B cell (primary cell): ENCODE data around the gene LRRC10B. TPM values are rescaled to one million over a fixed set of nuclear protein-coding genes. Genes with fewer than 3 reads are reported as not detected.
A peak's percentile ranks its signal among the peaks of the same experiment; 100 is the strongest.

Experiments
- ATAC-seq: fragments of 200-7000 bp; cut with Tn5 transposase; one replicate; pipeline ENCODE4 v1.10.0; 2021; ENCODE audit warnings: low read depth, mild to moderate bottlenecking, moderate number of reproducible peaks, moderate library complexity
- CTCF ChIA-PET: fragments of 350-600 bp; sonication (Branson Sonifier 250); formaldehyde crosslinking; loops from one replicate; lab custom pipeline; 2021; ENCODE audit warnings: antibody characterized with exemption, inconsistent platforms; lab: Charles Lee
- POLR2A ChIA-PET: fragments of 350-600 bp; sonication (Branson Sonifier 250); formaldehyde crosslinking; loops from one replicate; lab custom pipeline; 2021; ENCODE audit warnings: antibody characterized with exemption; lab: Charles Lee
- DNase-seq: peaks from one replicate; pipeline ENCODE4 v3.0.0; 2013
- H2AFZ ChIP-seq: 2 replicates; pipeline ENCODE4 v1.6.1; 2012; ENCODE audit warnings: mild to moderate bottlenecking, low read depth, low read length; ENCODE audit not compliant: insufficient read depth, poor library complexity, severe bottlenecking
- H3K27ac ChIP-seq, 2 donors: 1 replicate in 1 of 2; 2 replicates in 1 of 2; pipeline ENCODE4 v1.5.1; 2012 to 2013; ENCODE audit warnings: low read length in 2 of 2, mild to moderate bottlenecking in 2 of 2, moderate library complexity in 1 of 2
- H3K27me3 ChIP-seq, 4 experiments: fragments of 200-600 bp in 1 of 4; sonication (generic) in 1 of 4; replicated peaks in 1 of 4; 1 replicate in 2 of 4; 2 replicates in 2 of 4; pipeline versions ENCODE4 v1.6.1 to v1.7.0; 2013 to 2016; ENCODE audit warnings: low read length in 3 of 4, mild to moderate bottlenecking in 2 of 4, mixed read lengths in 1 of 4, moderate library complexity in 1 of 4; ENCODE audit not compliant: insufficient read depth in 4 of 4, control insufficient read depth in 3 of 4; ENCODE audit errors: control extremely low read depth in 1 of 4
- H3K36me3 ChIP-seq, 2 experiments: replicated peaks in 1 of 2; 1 replicate in 1 of 2; 2 replicates in 1 of 2; pipeline versions ENCODE4 v1.6.1 to v1.7.1; 2013; ENCODE audit warnings: low read length in 1 of 2; ENCODE audit not compliant: insufficient read depth in 2 of 2, control insufficient read depth in 1 of 2; ENCODE audit errors: control extremely low read depth in 1 of 2, extremely low read depth in 1 of 2
- H3K4me1 ChIP-seq, 2 donors: fragments of 200-600 bp in 1 of 2; sonication (generic) in 1 of 2; 1 replicate in 1 of 2; 2 replicates in 1 of 2; pipeline versions ENCODE4 v1.5.1 to v1.6.1; 2013 to 2017; ENCODE audit warnings: low read length in 2 of 2; ENCODE audit not compliant: control insufficient read depth in 2 of 2, insufficient read depth in 2 of 2
- H3K4me2 ChIP-seq: replicated peaks from 2 replicates; pipeline ENCODE3; 2012; ENCODE audit warnings: mild to moderate bottlenecking, low read depth, low read length; ENCODE audit not compliant: poor library complexity, severe bottlenecking
- H3K4me3 ChIP-seq, 5 experiments: fragments of 200-600 bp in 1 of 5; sonication (generic) in 1 of 5; 1 replicate in 3 of 5; 2 replicates in 2 of 5; pipeline versions ENCODE4 v1.5.1 to v1.7.0; 2011 to 2016; ENCODE audit warnings: low read length in 4 of 5, mild to moderate bottlenecking in 4 of 5, low read depth in 2 of 5, control low read depth in 1 of 5, moderate library complexity in 1 of 5; ENCODE audit not compliant: insufficient read depth in 1 of 5; ENCODE audit errors: control extremely low read depth in 1 of 5, extremely low read depth in 1 of 5
- H3K79me2 ChIP-seq: fragments of 200-600 bp; sonication (generic); one replicate; pipeline ENCODE4 v1.6.0; 2016; ENCODE audit warnings: low read length; ENCODE audit not compliant: control insufficient read depth, insufficient read depth
- H3K9ac ChIP-seq: fragments of 200-600 bp; sonication (generic); 2 replicates; pipeline ENCODE4 v1.6.1; 2017; ENCODE audit warnings: mild to moderate bottlenecking, low read length, moderate library complexity
- H3K9me3 ChIP-seq, 3 donors: one replicate each; pipeline versions ENCODE4 v1.6.1 to v1.7.1; 2013; ENCODE audit warnings: low read length in 2 of 3; ENCODE audit not compliant: control insufficient read depth in 2 of 3, insufficient read depth in 1 of 3; ENCODE audit errors: control extremely low read depth in 1 of 3
- H4K20me1 ChIP-seq: 2 replicates; pipeline ENCODE4 v1.6.0; 2012; ENCODE audit warnings: mild to moderate bottlenecking, low read length; ENCODE audit not compliant: insufficient read depth, control insufficient read depth, poor library complexity, severe bottlenecking
- H3K27ac Mint-ChIP-seq: one replicate; pipeline ENCODE4 v1.8.0; 2021; ENCODE audit warnings: mixed read lengths
- H3K27me3 Mint-ChIP-seq: one replicate; pipeline ENCODE4 v1.8.0; 2021; ENCODE audit warnings: mixed read lengths
- H3K4me1 Mint-ChIP-seq: one replicate; pipeline ENCODE4 v1.8.0; 2021; ENCODE audit warnings: mixed read lengths
- H3K4me3 Mint-ChIP-seq: one replicate; pipeline ENCODE4 v1.8.0; 2021; ENCODE audit warnings: mixed read lengths
- H3K9me3 Mint-ChIP-seq: one replicate; pipeline ENCODE4 v1.8.0; 2022; ENCODE audit warnings: mixed read lengths; ENCODE audit not compliant: insufficient read depth
- EZH2 ChIP-seq: IDR thresholded peaks from 2 replicates; pipeline ENCODE4 v1.6.1; 2012; ENCODE audit warnings: borderline replicate concordance, low read depth, mild to moderate bottlenecking, moderate library complexity, low read length; ENCODE audit not compliant: insufficient read depth, poor library complexity, severe bottlenecking
- whole genome bisulfite sequencing: methylation state at CpG from one replicate; pipeline ENCODE4 v1.1.5; 2013; ENCODE audit warnings: missing lambda C conversion rate; ENCODE audit not compliant: insufficient coverage; 5-methylcytosine and 5-hydroxymethylcytosine counted together
- intact Hi-C: fragments of 100-400 bp; cut with micrococcal nuclease; formaldehyde crosslinking; loops from one replicate; pipeline ENCODE4 v1.10.0; 2022
- polyA plus RNA-seq: library from polyadenylated mRNA; depleted of rRNA; stranded (reverse); fragments of >200 nt; gene quantifications from 2 replicates; pipeline ENCODE4 v1.2.3, GENCODE V29; 2012
- total RNA-seq, 2 donors: library from RNA; stranded (reverse); fragments of 120-200 nt in 1 of 2; gene quantifications; 1 replicate in 1 of 2; 2 replicates in 1 of 2; pipeline versions ENCODE4 v1.2.3 to v1.2.4, GENCODE V29; 2013 to 2022
- TF ChIP-seq, protein P1 (sequence below): fragments of 200-600 bp; IDR thresholded peaks from one replicate; pipeline ENCODE4 v1.8.0; 2022; ENCODE audit warnings: antibody characterized with exemption, mild to moderate bottlenecking

Gene LRRC10B
- total and polyA plus RNA-seq, 2 donors (not counting 1 experiment from before 2014, with no cell fraction given), result 0.15 TPM; not detected in 1

DNA sequence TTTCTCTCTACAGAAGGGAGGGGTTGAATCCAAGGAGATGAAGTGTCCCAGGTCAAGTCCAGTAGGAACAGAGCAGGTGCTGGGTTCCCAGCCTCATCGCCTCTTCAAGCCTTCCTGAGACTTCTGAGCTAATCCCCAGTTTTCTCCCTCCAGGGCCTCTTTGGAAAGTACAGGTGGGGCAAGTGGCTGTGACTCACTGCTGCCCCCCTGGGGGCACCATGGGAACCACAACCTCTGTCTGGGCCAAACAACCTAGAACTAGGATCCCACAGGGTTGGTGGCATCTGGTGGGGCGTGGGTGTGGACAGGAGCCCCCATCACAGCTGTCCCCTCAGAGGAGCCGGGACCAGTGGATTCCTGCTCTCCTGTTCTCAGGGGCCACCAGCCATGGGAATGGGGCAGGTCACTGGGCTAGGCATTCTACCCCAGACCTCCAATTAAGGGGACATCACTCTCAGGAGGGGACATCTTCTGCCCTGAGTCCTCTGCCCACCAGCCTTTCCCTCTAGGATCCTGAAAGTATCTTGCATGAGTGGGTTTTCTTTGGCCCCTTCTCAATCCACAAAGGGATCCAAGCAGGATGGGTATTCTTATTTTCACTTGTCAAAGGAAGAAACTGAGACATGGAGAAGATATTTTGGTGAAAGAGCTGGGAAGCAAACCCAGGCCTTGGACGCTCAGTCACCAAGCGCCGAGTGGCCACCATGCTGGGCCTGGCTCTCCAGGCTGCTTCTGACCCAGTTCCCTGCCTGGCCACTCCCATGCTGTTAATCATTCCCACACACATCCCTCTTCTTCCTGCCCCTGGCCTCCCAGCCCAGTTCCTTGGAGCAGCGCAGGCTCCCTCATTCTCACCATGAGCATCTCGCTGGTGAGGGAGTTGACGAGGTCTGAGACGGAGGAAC, 23.8 kb downstream of the LRRC10B start:
- Mint-ChIP-seq H3K4me1 (no peaks in the 10 kb centered on the region), H3K9me3 (no peaks in the 10 kb centered on the region), H3K4me3 (no peak overlapping the region), H3K27me3 (peaks cover 33% of the 10 kb centered on the region), H3K27ac (no peak overlapping the region)
- Histone ChIP-seq H3K4me2 (no peak overlapping the region), H3K27me3 (peaks cover 0 to 16% (median 0%) of the 10 kb centered on the region in 4 experiments), H3K9ac (no peak overlapping the region), H3K9me3 (peaks cover 0 to 3% (median 0%) of the 10 kb centered on the region in 3 donors), H3K36me3 (no peaks in the 10 kb centered on the region), H2AFZ (no peak overlapping the region), H3K4me1 (no peaks in the 10 kb centered on the region), H3K4me3 (no peak overlapping the region), H3K27ac (no peak overlapping the region), H3K79me2 (no peaks in the 10 kb centered on the region), H4K20me1 (no peaks in the 10 kb centered on the region)
- DNase-seq (peak; percentile 51), ATAC-seq (no peak)
- intact Hi-C loops, result no loop called here
- TF ChIP-seq, protein P1, sequence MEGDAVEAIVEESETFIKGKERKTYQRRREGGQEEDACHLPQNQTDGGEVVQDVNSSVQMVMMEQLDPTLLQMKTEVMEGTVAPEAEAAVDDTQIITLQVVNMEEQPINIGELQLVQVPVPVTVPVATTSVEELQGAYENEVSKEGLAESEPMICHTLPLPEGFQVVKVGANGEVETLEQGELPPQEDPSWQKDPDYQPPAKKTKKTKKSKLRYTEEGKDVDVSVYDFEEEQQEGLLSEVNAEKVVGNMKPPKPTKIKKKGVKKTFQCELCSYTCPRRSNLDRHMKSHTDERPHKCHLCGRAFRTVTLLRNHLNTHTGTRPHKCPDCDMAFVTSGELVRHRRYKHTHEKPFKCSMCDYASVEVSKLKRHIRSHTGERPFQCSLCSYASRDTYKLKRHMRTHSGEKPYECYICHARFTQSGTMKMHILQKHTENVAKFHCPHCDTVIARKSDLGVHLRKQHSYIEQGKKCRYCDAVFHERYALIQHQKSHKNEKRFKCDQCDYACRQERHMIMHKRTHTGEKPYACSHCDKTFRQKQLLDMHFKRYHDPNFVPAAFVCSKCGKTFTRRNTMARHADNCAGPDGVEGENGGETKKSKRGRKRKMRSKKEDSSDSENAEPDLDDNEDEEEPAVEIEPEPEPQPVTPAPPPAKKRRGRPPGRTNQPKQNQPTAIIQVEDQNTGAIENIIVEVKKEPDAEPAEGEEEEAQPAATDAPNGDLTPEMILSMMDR, result peak; percentile 79
- no peak for TF ChIP-seq EZH2
- 78% methylated on average over 7 of the region's 10 CpGs for WGBS
- ChIA-PET POLR2A (no interaction called here), CTCF (interaction anchor here (0.6 to 2.5 kb wide), 4 partner anchors 13 to 31 kb away, joined by 3 to 11 read pairs (median 4); no protein-coding TSS in a partner anchor)

DNA sequence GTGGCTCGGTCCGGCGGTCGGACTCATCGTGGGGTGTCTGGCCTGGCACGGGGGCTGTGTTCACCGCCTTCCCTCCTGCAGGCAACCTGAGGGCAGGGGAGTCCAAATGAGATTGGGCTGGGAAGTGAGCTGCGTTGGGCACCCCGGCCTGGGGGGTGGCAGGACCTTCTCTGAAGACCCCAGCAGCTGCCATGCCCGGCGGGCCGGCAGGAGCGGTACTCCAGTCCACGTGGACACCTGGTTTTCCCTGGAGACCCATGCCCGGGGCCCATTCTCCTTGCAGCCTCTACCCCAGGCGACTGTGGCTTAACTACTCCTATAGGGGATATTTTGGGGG, 24.5 kb downstream of the LRRC10B start:
- Histone ChIP-seq H3K27ac (no peak overlapping the region), H4K20me1 (no peaks in the 10 kb centered on the region), H3K4me1 (no peaks in the 10 kb centered on the region), H3K9ac (no peak overlapping the region), H3K36me3 (no peaks in the 10 kb centered on the region), H3K4me2 (no peak overlapping the region), H3K79me2 (no peaks in the 10 kb centered on the region), H3K9me3 (peaks cover 0 to 3% (median 0%) of the 10 kb centered on the region in 3 donors), H3K4me3 (no peak overlapping the region), H2AFZ (no peak overlapping the region), H3K27me3 (peaks cover 0 to 16% (median 0%) of the 10 kb centered on the region in 4 experiments)
- Mint-ChIP-seq H3K27me3 (peaks cover 29% of the 10 kb centered on the region), H3K9me3 (no peaks in the 10 kb centered on the region), H3K27ac (no peak overlapping the region), H3K4me3 (no peak overlapping the region), H3K4me1 (no peaks in the 10 kb centered on the region)
- TF ChIP-seq EZH2, result no peak
- TF ChIP-seq, protein P1, result no peak
- ChIA-PET CTCF (interaction anchor here (1.5 kb wide), 1 partner anchor 16 kb away, joined by 4 read pairs; no protein-coding TSS in a partner anchor), POLR2A (no interaction called here)
- intact Hi-C loops, result no loop called here
- WGBS, result 86% methylated on average over 13 of the region's 16 CpGs
- ATAC-seq (no peak), DNase-seq (no peak)
